ENCODE data around the gene FBLN1. TPM values are rescaled to one million over a fixed set of nuclear protein-coding genes. Genes with fewer than 3 reads are reported as not detected.

Gene FBLN1
- total RNA-seq, 1 experiment from 2014 or later, result 183 TPM

- Mint-ChIP-seq H3K36me3 (peaks cover 15% of the 10 kb centered on the region), H3K27me3 (ENCODE audit: low read depth) (no peaks in the 10 kb centered on the region), H3K4me3 (no peak overlapping the region), H3K27ac (no peak overlapping the region), H3K4me1 (no peaks in the 10 kb centered on the region), H3K9me3 (no peaks in the 10 kb centered on the region)
- CTCF ChIA-PET, result interaction anchor here (0.7 to 1.0 kb wide), 2 partner anchors 195 to 316 kb away, joined by 3 to 4 read pairs; no protein-coding TSS in a partner anchor
- POLR2A ChIA-PET, result no interaction called here
- ATAC-seq (no peak), DNase-seq (ENCODE audit: low spot score) (no peak)
- TF ChIP-seq ZNF425 (CRISPR knock-in tag; conservative IDR thresholded peaks at IDR 0.05), result no peak
- TF ChIP-seq ATF3 (CRISPR knock-in tag; conservative IDR thresholded peaks at IDR 0.05), result no peak
- no peak for TF ChIP-seq ZNF423 (CRISPR knock-in tag; IDR thresholded peaks at IDR 0.05)
Measured at GRCh38 chr22:45594123-45594941, 91.6 kb downstream of the FBLN1 start.

- H3K27me3 Mint-ChIP-seq (ENCODE audit: low read depth), result no peaks in the 10 kb centered on the region
- no peak for DNase-seq (ENCODE audit: low spot score)
- ChIA-PET POLR2A (no interaction called here), CTCF (interaction anchor here (0.6 to 1.3 kb wide), 3 partner anchors 32 to 266 kb away, joined by 3 to 4 read pairs (median 3); no protein-coding TSS in a partner anchor)
- H3K27ac Mint-ChIP-seq, result no peak overlapping the region
- H3K4me3 Mint-ChIP-seq, result no peak overlapping the region
- no peak for ATAC-seq
- TF ChIP-seq ELF4 (CRISPR knock-in tag; IDR thresholded peaks at IDR 0.05; ENCODE audit: low read depth), result no peak
- 0 out of 2 replicates have a peak, but pooled peaks have one; percentile 24 for TF ChIP-seq GABPB1 (CRISPR knock-in tag; IDR thresholded peaks at IDR 0.05)
- TF ChIP-seq ETV6 (CRISPR knock-in tag; IDR thresholded peaks at IDR 0.05), result no peak
- no peak for TF ChIP-seq STAT6 (CRISPR knock-in tag; conservative IDR thresholded peaks at IDR 0.05; ENCODE audit: low read depth)
- H3K36me3 Mint-ChIP-seq, result peaks cover 17% of the 10 kb centered on the region
- H3K4me1 Mint-ChIP-seq, result peaks cover 9% of the 10 kb centered on the region
- no peaks in the 10 kb centered on the region for H3K9me3 Mint-ChIP-seq
Measured at GRCh38 chr22:45597460-45598192, 94.9 kb downstream of the FBLN1 start.

- peaks cover 9% of the 10 kb centered on the region for H3K36me3 Mint-ChIP-seq
- ChIA-PET CTCF (interaction anchor here (1.3 kb wide), 1 partner anchor 265 kb away, joined by 4 read pairs; no protein-coding TSS in a partner anchor), POLR2A (interaction anchor here (0.6 kb wide), 1 partner anchor 383 kb away, joined by 4 read pairs; no protein-coding TSS in a partner anchor)
- H3K9me3 Mint-ChIP-seq, result no peaks in the 10 kb centered on the region
- ATAC-seq (no peak), DNase-seq (ENCODE audit: low spot score) (no peak)
- H3K4me1 Mint-ChIP-seq, result peaks cover 17% of the 10 kb centered on the region
- no peak overlapping the region for H3K4me3 Mint-ChIP-seq
- no peak overlapping the region; the same call in 1 of the 2 replicates for H3K27ac Mint-ChIP-seq
- no peaks in the 10 kb centered on the region for H3K27me3 Mint-ChIP-seq (ENCODE audit: low read depth)
- TF ChIP-seq ZNF317 (CRISPR knock-in tag; IDR thresholded peaks at IDR 0.05; ENCODE audit: borderline replicate concordance, low read depth), result no peak
- TF ChIP-seq PRRX2 (CRISPR knock-in tag; IDR thresholded peaks at IDR 0.05), result no peak
- no peak for TF ChIP-seq GABPB1 (CRISPR knock-in tag; IDR thresholded peaks at IDR 0.05)
- TF ChIP-seq HMGXB4 (CRISPR knock-in tag; IDR thresholded peaks at IDR 0.05), result no peak
- no peak for TF ChIP-seq FOXK1 (CRISPR knock-in tag; IDR thresholded peaks at IDR 0.05)
- TF ChIP-seq ZNF219 (CRISPR knock-in tag; IDR thresholded peaks at IDR 0.05; ENCODE audit: borderline replicate concordance), result no peak
- TF ChIP-seq MLX (CRISPR knock-in tag; IDR thresholded peaks at IDR 0.05), result no peak
- TF ChIP-seq ZNF121 (CRISPR knock-in tag; IDR thresholded peaks at IDR 0.05), result no peak
- TF ChIP-seq E2F5 (CRISPR knock-in tag; IDR thresholded peaks at IDR 0.05), result no peak
- TF ChIP-seq ZNF512 (CRISPR knock-in tag; IDR thresholded peaks at IDR 0.05; ENCODE audit: borderline replicate concordance), result no peak
Measured at GRCh38 chr22:45598596-45599217, 96.0 kb downstream of the FBLN1 start.
